WTC11 (cell line): Measurements from ENCODE around the gene NELFCD. TPM values are rescaled to one million over a fixed set of nuclear protein-coding genes. Genes with fewer than 3 reads are reported as not detected.

Experiments
- ATAC-seq: fragments of 200-7000 bp; cut with Tn5 transposase; 2 replicates; pipeline ENCODE4 v1.10.0; 2021; ENCODE audit warnings: mild to moderate bottlenecking, moderate library complexity
- CTCF ChIA-PET: fragments of 300-600 bp; sonication (Branson Sonifier 250); formaldehyde crosslinking; loops from one replicate; lab custom pipeline; 2021; ENCODE audit warnings: antibody characterized with exemption; lab: Charles Lee
- POLR2A ChIA-PET: fragments of 350-600 bp; sonication (Branson Sonifier 250); formaldehyde crosslinking; loops from one replicate; lab custom pipeline; 2021; ENCODE audit warnings: antibody characterized with exemption; lab: Charles Lee
- DNase-seq: peaks from one replicate; pipeline ENCODE4 v3.0.0; 2021; ENCODE audit warnings: low spot score
- H3K27ac Mint-ChIP-seq: 2 replicates; pipeline ENCODE4 v1.8.0; 2021; ENCODE audit warnings: mixed read lengths
- H3K27me3 Mint-ChIP-seq: 2 replicates; pipeline ENCODE4 v1.8.0; 2021; ENCODE audit warnings: low read depth, mild to moderate bottlenecking, moderate library complexity, mixed read lengths
- H3K36me3 Mint-ChIP-seq: 2 replicates; pipeline ENCODE4 v1.8.0; 2021; ENCODE audit warnings: mixed read lengths
- H3K4me1 Mint-ChIP-seq: 2 replicates; pipeline ENCODE4 v1.8.0; 2022; ENCODE audit warnings: mixed read lengths
- H3K4me3 Mint-ChIP-seq: 2 replicates; pipeline ENCODE4 v1.8.0; 2021; ENCODE audit warnings: mild to moderate bottlenecking, moderate library complexity, mixed read lengths
- H3K9me3 Mint-ChIP-seq: 2 replicates; pipeline ENCODE4 v1.8.0; 2021; ENCODE audit warnings: mixed read lengths
- ATF1 ChIP-seq: sonication (generic); formaldehyde crosslinking; IDR thresholded peaks from 2 replicates; pipeline ENCODE4 v1.8.1; 2023; ENCODE audit warnings: mild to moderate bottlenecking, moderate library complexity, missing genetic modification reagents
- FOXJ3 ChIP-seq: sonication (generic); formaldehyde crosslinking; IDR thresholded peaks from 2 replicates; pipeline ENCODE4 v1.9.0; 2021; ENCODE audit warnings: missing genetic modification reagents, mild to moderate bottlenecking, borderline replicate concordance
- GRHL2 ChIP-seq: fragments of 250-450 bp; sonication (Bioruptor Pico); IDR thresholded peaks from 2 replicates; pipeline ENCODE4 v1.8.0; 2022; ENCODE audit warnings: mild to moderate bottlenecking, moderate library complexity; ENCODE audit not compliant: insufficient replicate concordance, severe bottlenecking
- KAT7 ChIP-seq: sonication (generic); formaldehyde crosslinking; IDR thresholded peaks from 2 replicates; pipeline ENCODE4 v1.8.1; 2023; ENCODE audit warnings: missing genetic modification reagents, mild to moderate bottlenecking, borderline replicate concordance
- NR1H2 ChIP-seq: sonication (generic); formaldehyde crosslinking; IDR thresholded peaks from 2 replicates; pipeline ENCODE4 v1.9.0; 2021; ENCODE audit warnings: mild to moderate bottlenecking, moderate library complexity, missing genetic modification reagents
- TCF7 ChIP-seq: sonication (generic); formaldehyde crosslinking; IDR thresholded peaks from 2 replicates; pipeline ENCODE4 v1.8.0; 2022; ENCODE audit warnings: mild to moderate bottlenecking, low read depth, missing genetic modification reagents, moderate library complexity
- TEAD1 ChIP-seq: sonication (generic); formaldehyde crosslinking; IDR thresholded peaks from 2 replicates; pipeline ENCODE4 v1.8.0; 2022; ENCODE audit warnings: mild to moderate bottlenecking, missing genetic modification reagents
- TEAD4 ChIP-seq: sonication (generic); formaldehyde crosslinking; IDR thresholded peaks from 2 replicates; pipeline ENCODE4 v1.8.0; 2022; ENCODE audit warnings: mild to moderate bottlenecking, missing genetic modification reagents
- TP53 ChIP-seq: sonication (generic); formaldehyde crosslinking; IDR thresholded peaks from 2 replicates; pipeline ENCODE4 v1.8.1; 2023; ENCODE audit warnings: mild to moderate bottlenecking, missing genetic modification reagents
- ZNF121 ChIP-seq: sonication (generic); formaldehyde crosslinking; IDR thresholded peaks from 2 replicates; pipeline ENCODE4 v1.8.0; 2023; ENCODE audit warnings: missing genetic modification reagents
- ZNF219 ChIP-seq: sonication (generic); formaldehyde crosslinking; IDR thresholded peaks from 2 replicates; pipeline ENCODE4 v1.8.0; 2023; ENCODE audit warnings: missing genetic modification reagents, mild to moderate bottlenecking, borderline replicate concordance
- ZNF396 ChIP-seq: fragments of 250-450 bp; sonication (Bioruptor Pico); IDR thresholded peaks from 2 replicates; pipeline ENCODE4 v1.8.0; 2021; ENCODE audit warnings: mild to moderate bottlenecking, moderate library complexity, borderline replicate concordance
- total RNA-seq: library from RNA; stranded (reverse); gene quantifications from 3 replicates; pipeline ENCODE4 v1.2.3, GENCODE V29; 2021
- TF ChIP-seq, protein P1 (sequence below): sonication (generic); formaldehyde crosslinking; conservative IDR thresholded peaks from 2 replicates; pipeline ENCODE4 v1.8.1; 2023; ENCODE audit warnings: mild to moderate bottlenecking, low read depth, missing genetic modification reagents, moderate library complexity
- TF ChIP-seq, protein P2 (sequence below): sonication (generic); formaldehyde crosslinking; IDR thresholded peaks from 2 replicates; pipeline ENCODE4 v1.8.1; 2022; ENCODE audit warnings: low read depth, mild to moderate bottlenecking, moderate library complexity, missing genetic modification reagents, borderline replicate concordance
- TF ChIP-seq, protein P3 (sequence below): sonication (generic); formaldehyde crosslinking; IDR thresholded peaks from 2 replicates; pipeline ENCODE4 v1.8.0; 2023; ENCODE audit warnings: mild to moderate bottlenecking, missing genetic modification reagents
- TF ChIP-seq, protein P4 (sequence below): fragments of 250-450 bp; sonication (Bioruptor Pico); IDR thresholded peaks from 2 replicates; pipeline ENCODE4 v1.9.0; 2021; ENCODE audit warnings: mild to moderate bottlenecking, borderline replicate concordance
- TF ChIP-seq, protein P5 (sequence below): sonication (generic); formaldehyde crosslinking; IDR thresholded peaks from 2 replicates; pipeline ENCODE4 v1.8.1; 2022; ENCODE audit warnings: mild to moderate bottlenecking, moderate library complexity, missing genetic modification reagents
- TF ChIP-seq, protein P6 (sequence below): fragments of 250-450 bp; sonication (Bioruptor Pico); conservative IDR thresholded peaks from 2 replicates; pipeline ENCODE4 v1.9.0; 2021; ENCODE audit warnings: mild to moderate bottlenecking
- TF ChIP-seq, protein P7 (sequence below): sonication (generic); formaldehyde crosslinking; IDR thresholded peaks from 2 replicates; pipeline ENCODE4 v1.8.1; 2023; ENCODE audit warnings: mild to moderate bottlenecking, missing genetic modification reagents

Gene NELFCD
- total RNA-seq, 1 experiment from 2014 or later: 66.9 TPM

DNA sequence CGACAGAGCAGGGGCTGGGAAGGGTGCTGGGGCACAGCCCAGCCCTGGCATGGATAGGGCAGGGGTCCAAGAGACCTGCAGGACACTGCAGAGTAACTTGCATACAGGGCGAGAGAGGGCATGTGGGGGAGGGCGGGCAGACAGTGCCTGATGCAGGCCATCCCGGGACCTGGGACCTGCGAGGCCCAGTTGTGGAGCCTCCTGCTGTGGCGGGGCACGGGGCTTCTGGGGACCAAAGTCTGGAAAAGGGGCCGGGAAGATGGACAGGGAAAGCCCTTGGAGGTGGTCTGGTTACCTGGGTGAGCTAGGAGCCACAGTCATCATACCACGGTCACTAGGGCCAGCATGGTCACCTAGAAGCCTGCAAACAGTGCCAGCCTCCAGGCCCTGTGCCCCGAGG is 37.8 kb downstream of the NELFCD start:
- no peak overlapping the region for H3K27ac Mint-ChIP-seq
- DNase-seq: no peak
- TF ChIP-seq, protein P1, sequence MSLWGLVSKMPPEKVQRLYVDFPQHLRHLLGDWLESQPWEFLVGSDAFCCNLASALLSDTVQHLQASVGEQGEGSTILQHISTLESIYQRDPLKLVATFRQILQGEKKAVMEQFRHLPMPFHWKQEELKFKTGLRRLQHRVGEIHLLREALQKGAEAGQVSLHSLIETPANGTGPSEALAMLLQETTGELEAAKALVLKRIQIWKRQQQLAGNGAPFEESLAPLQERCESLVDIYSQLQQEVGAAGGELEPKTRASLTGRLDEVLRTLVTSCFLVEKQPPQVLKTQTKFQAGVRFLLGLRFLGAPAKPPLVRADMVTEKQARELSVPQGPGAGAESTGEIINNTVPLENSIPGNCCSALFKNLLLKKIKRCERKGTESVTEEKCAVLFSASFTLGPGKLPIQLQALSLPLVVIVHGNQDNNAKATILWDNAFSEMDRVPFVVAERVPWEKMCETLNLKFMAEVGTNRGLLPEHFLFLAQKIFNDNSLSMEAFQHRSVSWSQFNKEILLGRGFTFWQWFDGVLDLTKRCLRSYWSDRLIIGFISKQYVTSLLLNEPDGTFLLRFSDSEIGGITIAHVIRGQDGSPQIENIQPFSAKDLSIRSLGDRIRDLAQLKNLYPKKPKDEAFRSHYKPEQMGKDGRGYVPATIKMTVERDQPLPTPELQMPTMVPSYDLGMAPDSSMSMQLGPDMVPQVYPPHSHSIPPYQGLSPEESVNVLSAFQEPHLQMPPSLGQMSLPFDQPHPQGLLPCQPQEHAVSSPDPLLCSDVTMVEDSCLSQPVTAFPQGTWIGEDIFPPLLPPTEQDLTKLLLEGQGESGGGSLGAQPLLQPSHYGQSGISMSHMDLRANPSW (CRISPR knock-in tag): no peak
- TF ChIP-seq GRHL2 (CRISPR knock-in tag) (no peak), ATF1 (CRISPR knock-in tag) (no peak), TP53 (CRISPR knock-in tag) (no peak), TEAD4 (no peak), TEAD1 (no peak), ZNF396 (CRISPR knock-in tag) (no peak), FOXJ3 (CRISPR knock-in tag) (no peak), ZNF121 (CRISPR knock-in tag) (no peak), KAT7 (CRISPR knock-in tag) (no peak), ZNF219 (no peak), NR1H2 (CRISPR knock-in tag) (no peak), TCF7 (CRISPR knock-in tag) (no peak)
- TF ChIP-seq, protein P2, sequence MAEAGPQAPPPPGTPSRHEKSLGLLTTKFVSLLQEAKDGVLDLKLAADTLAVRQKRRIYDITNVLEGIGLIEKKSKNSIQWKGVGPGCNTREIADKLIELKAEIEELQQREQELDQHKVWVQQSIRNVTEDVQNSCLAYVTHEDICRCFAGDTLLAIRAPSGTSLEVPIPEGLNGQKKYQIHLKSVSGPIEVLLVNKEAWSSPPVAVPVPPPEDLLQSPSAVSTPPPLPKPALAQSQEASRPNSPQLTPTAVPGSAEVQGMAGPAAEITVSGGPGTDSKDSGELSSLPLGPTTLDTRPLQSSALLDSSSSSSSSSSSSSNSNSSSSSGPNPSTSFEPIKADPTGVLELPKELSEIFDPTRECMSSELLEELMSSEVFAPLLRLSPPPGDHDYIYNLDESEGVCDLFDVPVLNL (CRISPR knock-in tag): no peak
- TF ChIP-seq, protein P3, sequence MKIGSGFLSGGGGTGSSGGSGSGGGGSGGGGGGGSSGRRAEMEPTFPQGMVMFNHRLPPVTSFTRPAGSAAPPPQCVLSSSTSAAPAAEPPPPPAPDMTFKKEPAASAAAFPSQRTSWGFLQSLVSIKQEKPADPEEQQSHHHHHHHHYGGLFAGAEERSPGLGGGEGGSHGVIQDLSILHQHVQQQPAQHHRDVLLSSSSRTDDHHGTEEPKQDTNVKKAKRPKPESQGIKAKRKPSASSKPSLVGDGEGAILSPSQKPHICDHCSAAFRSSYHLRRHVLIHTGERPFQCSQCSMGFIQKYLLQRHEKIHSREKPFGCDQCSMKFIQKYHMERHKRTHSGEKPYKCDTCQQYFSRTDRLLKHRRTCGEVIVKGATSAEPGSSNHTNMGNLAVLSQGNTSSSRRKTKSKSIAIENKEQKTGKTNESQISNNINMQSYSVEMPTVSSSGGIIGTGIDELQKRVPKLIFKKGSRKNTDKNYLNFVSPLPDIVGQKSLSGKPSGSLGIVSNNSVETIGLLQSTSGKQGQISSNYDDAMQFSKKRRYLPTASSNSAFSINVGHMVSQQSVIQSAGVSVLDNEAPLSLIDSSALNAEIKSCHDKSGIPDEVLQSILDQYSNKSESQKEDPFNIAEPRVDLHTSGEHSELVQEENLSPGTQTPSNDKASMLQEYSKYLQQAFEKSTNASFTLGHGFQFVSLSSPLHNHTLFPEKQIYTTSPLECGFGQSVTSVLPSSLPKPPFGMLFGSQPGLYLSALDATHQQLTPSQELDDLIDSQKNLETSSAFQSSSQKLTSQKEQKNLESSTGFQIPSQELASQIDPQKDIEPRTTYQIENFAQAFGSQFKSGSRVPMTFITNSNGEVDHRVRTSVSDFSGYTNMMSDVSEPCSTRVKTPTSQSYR (CRISPR knock-in tag): no peak
- TF ChIP-seq, protein P4, sequence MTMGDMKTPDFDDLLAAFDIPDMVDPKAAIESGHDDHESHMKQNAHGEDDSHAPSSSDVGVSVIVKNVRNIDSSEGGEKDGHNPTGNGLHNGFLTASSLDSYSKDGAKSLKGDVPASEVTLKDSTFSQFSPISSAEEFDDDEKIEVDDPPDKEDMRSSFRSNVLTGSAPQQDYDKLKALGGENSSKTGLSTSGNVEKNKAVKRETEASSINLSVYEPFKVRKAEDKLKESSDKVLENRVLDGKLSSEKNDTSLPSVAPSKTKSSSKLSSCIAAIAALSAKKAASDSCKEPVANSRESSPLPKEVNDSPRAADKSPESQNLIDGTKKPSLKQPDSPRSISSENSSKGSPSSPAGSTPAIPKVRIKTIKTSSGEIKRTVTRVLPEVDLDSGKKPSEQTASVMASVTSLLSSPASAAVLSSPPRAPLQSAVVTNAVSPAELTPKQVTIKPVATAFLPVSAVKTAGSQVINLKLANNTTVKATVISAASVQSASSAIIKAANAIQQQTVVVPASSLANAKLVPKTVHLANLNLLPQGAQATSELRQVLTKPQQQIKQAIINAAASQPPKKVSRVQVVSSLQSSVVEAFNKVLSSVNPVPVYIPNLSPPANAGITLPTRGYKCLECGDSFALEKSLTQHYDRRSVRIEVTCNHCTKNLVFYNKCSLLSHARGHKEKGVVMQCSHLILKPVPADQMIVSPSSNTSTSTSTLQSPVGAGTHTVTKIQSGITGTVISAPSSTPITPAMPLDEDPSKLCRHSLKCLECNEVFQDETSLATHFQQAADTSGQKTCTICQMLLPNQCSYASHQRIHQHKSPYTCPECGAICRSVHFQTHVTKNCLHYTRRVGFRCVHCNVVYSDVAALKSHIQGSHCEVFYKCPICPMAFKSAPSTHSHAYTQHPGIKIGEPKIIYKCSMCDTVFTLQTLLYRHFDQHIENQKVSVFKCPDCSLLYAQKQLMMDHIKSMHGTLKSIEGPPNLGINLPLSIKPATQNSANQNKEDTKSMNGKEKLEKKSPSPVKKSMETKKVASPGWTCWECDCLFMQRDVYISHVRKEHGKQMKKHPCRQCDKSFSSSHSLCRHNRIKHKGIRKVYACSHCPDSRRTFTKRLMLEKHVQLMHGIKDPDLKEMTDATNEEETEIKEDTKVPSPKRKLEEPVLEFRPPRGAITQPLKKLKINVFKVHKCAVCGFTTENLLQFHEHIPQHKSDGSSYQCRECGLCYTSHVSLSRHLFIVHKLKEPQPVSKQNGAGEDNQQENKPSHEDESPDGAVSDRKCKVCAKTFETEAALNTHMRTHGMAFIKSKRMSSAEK (CRISPR knock-in tag): no peak
- TF ChIP-seq, protein P5, sequence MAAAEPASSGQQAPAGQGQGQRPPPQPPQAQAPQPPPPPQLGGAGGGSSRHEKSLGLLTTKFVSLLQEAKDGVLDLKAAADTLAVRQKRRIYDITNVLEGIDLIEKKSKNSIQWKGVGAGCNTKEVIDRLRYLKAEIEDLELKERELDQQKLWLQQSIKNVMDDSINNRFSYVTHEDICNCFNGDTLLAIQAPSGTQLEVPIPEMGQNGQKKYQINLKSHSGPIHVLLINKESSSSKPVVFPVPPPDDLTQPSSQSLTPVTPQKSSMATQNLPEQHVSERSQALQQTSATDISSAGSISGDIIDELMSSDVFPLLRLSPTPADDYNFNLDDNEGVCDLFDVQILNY (CRISPR knock-in tag): no peak
- TF ChIP-seq, protein P6, sequence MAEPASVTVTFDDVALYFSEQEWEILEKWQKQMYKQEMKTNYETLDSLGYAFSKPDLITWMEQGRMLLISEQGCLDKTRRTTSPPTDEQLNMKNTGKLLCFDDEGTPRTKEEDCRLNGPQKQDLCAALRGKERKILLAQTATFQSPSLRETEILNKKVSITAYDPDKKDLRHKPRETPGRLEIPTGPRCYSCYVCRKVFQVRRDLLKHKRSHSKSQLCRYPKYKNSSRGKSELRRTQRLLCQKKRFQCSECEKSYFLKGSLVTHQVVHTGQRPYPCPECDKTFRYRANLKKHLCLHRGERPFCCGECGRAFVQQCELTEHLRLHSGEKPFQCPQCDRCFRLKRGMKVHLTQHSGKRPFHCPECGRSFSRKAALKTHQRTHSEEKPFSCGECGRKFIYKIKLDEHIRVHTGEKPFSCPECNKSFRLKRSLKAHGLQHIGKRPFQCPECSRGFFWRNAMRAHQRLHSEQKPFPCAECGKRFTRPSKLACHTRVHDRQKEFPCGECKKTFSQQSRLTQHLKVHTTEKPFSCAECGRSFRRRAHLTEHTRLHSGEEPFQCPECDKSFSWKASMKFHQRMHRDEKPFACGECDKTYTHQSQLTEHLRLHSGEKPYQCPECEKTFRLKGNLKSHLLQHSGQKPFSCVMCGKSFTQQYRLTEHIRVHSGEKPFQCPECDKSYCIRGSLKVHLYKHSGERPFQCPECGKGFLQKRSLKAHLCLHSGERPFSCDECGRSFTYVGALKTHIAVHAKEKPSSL: no peak
- TF ChIP-seq, protein P7, sequence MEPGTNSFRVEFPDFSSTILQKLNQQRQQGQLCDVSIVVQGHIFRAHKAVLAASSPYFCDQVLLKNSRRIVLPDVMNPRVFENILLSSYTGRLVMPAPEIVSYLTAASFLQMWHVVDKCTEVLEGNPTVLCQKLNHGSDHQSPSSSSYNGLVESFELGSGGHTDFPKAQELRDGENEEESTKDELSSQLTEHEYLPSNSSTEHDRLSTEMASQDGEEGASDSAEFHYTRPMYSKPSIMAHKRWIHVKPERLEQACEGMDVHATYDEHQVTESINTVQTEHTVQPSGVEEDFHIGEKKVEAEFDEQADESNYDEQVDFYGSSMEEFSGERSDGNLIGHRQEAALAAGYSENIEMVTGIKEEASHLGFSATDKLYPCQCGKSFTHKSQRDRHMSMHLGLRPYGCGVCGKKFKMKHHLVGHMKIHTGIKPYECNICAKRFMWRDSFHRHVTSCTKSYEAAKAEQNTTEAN (CRISPR knock-in tag): no peak
- TF ChIP-seq, all 79 proteins: peak for 0
- no peak for ATAC-seq
- ChIA-PET CTCF (no interaction called here), POLR2A (no interaction called here)
- peaks cover 10% of the 10 kb centered on the region for H3K36me3 Mint-ChIP-seq
- peaks cover 17% of the 10 kb centered on the region for H3K27me3 Mint-ChIP-seq
- H3K4me1 Mint-ChIP-seq: peaks cover 3% of the 10 kb centered on the region; the same call in 1 of the 2 replicates
- H3K9me3 Mint-ChIP-seq: no peaks in the 10 kb centered on the region
- no peak overlapping the region for H3K4me3 Mint-ChIP-seq
